ENCODE measurements around the gene RFLNA.
A peak's percentile ranks its signal among the peaks of the same experiment; 100 is the strongest.

Gene RFLNA

DNA sequence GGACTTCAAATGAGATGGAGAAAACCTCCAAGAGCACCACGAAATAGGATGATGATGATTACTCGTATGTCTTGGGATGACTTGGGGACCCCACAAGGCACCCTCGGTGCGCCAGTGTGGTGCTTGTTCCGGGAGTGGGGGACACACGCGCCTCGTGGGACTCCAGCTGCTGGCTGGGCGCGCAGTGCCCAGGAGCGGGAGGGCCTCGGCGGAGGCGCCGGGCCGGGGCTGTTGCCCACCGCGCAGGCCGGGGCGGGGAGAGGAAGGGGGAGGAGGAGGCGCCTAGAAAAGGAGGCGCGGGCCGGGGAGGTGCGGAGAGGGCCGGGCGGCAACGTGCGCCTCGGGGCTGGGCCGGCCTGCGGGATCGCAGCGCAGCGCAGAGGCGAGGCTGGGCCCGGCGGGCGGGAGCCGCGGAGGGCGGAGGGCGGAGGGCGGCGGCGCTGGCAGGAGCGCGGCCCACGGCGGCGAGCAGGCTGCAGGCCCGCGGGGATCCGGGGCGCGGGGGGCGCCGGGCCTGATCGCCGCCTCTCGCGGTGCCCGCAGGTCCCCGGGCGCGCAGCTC, at the start of gene RFLNA:
Gene RFLNA, plus strand, starts transcription at position 314 of the 562 bp plus-strand sequence. CDS start 337 bp downstream, outside the sequence.
- no peak for DNase-seq (ENCODE audit: low read depth)

DNA sequence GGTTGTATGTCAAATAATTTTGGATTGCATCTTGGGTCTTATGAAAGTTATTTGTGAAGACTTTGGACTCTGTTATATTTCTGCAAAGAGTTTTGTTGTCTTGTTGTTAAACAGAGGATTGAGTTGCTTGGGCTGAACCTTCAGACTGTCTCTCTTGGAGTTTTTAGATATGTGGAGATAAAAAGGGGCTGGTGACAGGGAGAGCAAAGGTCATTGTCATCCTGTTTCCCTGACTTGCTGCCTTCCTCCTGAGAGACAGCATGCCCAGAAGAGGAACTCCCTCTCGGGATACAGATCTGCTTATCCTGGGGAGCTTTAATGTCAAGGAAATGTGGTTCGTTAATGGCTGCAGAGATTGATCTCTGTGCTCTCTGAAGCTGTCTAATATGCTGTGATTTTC, 47.6 kb upstream of the RFLNA start:
- DNase-seq (ENCODE audit: low read depth) = no peak

DNA sequence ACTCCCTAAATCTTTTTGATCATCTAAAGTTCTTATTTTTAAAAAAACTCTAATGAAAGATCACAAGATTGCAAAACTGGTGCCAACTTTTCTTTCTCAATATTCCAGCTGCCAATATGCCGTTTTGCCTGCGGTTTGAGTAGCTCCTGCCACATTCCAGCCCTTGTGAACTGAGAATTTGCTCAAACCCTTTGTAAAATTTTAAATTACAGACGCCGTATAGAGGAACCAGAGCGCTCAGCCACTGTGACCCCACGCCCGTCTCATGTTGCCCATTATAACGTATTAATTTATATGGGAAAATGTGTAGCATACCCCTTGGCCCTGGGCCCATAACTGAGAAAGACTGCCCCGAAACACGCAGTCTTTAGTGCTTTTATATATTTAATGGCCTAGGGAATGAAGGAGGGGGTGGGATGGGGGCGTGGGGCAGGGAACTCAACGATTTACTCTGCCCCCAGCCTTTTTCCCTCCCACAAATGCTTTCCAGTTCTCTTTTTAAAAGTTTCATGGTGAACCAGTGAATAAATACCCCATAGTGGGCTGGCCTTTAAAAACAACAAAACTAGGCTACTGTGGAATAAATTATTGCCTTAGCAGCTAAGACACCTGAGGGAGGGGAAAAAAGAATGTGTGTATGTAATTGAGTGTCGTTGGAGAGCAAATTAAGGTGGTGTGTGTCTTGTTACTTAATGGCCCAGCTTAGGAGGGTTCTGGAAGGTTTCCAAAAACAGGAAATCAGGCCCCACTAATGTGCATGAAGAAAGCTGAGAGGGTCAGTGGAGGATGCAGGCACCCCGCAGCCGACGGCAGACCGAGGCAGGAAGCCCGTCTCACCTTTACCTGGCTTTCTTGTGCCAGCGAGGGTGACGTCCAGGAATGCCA, 45.7 kb upstream of the RFLNA start:
- DNase-seq (ENCODE audit: low read depth) = peak; percentile 33

DNA sequence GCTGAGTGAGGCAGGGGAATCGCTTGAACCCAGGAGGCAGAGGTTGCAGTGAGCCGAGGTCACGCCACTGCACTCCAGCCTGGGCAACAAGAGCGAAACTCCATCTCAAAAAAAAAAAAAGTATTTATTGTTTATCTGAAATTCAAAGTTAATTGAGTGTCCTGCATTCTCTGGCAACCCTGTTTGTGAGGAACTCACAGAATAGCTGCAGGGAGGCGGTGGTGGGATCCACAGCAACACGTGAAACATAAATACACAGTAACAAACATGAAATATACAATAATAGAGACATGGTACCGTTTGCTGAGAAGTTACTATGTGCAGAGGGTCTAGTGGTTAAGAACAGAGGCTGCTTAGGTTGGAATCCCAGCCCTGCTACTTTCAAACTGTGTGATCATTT, 43.7 kb upstream of the RFLNA start:
- DNase-seq (ENCODE audit: low read depth) = no peak

DNA sequence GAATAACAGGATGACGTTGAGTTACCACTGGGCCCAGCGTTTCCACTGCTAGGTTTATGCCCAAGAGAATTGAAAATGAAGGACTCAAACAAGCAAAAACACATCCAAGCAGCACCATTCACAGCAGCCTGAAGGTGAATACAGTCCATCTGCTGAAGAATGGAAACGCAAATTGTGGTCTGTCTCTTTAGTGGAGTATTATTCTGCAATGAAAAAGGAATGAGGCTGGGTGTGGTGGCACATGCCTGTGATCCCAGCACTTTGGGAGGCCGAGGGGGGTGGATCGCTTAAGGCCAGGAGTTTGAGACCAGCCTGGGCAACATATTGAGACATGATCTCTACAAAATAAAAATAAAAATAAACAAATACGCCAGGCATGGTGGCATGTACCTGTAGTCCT, 41.9 kb upstream of the RFLNA start:
- DNase-seq (ENCODE audit: low read depth) = no peak

DNA sequence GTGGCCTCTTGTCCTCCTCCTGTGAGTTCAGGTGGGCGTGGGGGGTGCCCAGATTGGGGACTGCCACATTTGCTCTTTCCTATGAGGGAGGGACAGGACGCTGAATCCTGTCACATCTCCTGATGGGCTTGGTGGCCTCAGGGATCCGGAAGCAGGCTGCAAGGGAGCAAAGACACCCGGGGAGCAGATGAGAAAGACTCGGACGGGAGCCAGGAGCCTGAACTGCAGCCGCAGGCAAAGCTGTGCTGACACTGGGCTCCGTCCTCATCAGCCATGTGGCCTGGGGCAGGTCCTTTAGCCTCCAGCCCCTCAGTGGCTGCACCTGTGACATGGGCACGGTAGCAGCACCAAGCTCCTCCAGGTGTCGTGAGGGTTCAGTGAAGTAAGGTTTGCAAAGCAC, 40.8 kb upstream of the RFLNA start:
- no peak for DNase-seq (ENCODE audit: low read depth)

DNA sequence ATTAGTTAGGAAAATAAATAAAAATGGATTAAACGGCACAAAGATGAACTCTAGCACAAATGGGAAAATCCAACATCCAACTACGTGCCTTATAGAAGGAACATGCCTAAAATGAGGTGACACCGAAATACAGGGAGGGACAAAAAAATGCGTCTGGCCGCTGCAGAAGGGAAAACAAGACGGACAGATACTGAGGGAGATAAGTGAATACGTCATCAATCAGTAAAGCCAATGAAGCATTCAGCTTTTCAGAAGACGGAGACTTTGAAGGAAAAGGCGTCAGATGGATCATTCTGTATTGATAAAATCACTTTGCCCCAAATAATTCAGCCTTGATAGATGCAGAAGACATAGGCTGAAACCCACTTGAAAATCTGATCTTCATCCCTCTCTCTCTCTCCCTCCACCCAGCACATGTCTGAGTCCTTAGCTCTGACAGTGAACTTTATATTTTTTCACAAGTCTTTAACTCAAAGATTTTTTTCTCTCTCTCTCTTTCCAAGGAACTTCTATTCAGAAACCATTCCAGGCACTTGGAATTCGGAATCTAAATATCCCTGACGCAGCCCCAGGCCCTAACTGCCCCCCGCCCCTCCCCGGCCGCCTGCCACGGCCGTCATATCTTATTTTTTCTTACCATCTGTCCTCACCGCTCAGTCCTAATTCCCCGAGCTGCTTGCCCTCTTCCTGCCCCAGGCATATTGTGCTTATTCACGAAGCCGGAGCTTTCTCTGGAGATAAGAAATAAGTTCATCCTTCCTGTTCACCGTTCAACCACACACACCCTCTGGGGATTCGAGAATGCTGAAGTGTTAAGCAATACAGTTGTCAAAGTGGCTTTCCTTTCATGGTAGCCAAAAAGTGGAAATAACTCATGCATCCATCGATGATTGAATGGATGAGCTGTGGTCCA, 35.5 kb upstream of the RFLNA start:
- no peak for DNase-seq (ENCODE audit: low read depth)

- no peak for DNase-seq (ENCODE audit: low read depth)
Observed at GRCh38 chr12:124261885-124262284, 33.0 kb upstream of the RFLNA start.

GRCh38 chr12:124264089-124264795, 30.7 kb upstream of the RFLNA start:
- no peak for DNase-seq (ENCODE audit: low read depth)

DNA sequence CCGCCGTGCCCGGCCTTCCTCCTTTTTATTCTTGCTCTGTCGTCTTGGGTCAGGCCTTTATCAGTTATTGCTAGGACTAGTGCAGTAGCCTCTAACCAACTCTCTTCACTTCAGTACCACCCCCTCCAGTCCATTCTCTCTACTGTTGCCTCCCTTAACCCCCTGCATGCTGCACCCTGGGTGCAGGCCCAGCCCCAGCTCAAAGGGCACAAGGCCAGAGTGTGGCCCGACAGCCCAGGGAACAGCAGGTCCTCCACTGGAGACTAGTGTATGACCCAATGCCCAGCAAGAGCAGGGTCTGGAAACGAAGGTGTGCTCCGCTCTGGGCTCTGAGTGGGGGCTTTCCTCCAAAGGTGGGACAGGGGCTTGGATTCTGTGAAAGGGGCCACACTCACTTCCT, 30.0 kb upstream of the RFLNA start:
- DNase-seq (ENCODE audit: low read depth) = no peak

GRCh38 chr12:124267205-124267778, 27.6 kb upstream of the RFLNA start:
- no peak for DNase-seq (ENCODE audit: low read depth)

GRCh38 chr12:124270671-124271070, 24.2 kb upstream of the RFLNA start:
- no peak for DNase-seq (ENCODE audit: low read depth)

DNA sequence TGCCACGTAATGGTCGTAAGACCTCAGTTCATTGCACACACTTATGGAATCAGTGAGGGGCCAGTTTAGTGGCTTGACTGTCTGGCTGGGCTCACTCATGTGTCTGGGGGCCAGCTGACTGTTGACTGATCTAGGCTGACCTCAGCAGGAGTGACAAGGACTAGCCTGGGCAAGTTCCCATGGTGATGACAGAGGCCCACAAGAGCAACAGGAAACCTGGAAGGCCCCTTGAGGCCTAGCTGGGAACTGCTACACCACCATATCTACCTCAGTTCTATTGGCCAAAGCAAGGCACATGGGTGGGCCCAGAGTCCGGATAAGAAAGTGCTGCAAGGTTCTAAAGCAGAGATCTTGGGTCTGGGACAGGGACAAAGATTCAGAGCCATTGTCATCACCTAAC, 21.3 kb upstream of the RFLNA start:
- DNase-seq (ENCODE audit: low read depth) = no peak

GRCh38 chr12:124276337-124276736, 18.6 kb upstream of the RFLNA start:
- DNase-seq (ENCODE audit: low read depth) = no peak

GRCh38 chr12:124277394-124278241, 17.3 kb upstream of the RFLNA start:
- no peak for DNase-seq (ENCODE audit: low read depth)

- DNase-seq (ENCODE audit: low read depth) = no peak
Observed at GRCh38 chr12:124278389-124279101, 16.3 kb upstream of the RFLNA start.

DNA sequence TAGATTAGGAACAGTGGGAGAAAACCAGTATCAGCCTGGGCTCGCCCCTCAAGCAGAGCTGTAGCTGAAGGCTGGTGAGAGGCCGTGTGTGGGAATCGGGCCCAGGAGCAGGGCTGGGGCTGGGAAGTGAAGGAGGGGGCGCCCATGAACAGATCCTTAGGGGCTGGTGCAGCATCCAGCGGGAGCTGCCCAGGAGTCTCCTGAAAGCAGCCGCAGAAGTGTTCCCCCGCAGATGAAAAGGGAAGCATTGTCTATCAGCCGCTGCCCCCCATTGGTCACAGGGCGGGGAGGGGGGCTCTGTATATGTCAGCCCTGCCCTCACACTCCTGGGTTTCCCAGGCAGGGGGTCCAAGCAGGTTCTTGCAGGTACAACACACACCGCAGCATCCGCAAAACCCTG, 15.6 kb upstream of the RFLNA start:
- DNase-seq (ENCODE audit: low read depth) = no peak

DNA sequence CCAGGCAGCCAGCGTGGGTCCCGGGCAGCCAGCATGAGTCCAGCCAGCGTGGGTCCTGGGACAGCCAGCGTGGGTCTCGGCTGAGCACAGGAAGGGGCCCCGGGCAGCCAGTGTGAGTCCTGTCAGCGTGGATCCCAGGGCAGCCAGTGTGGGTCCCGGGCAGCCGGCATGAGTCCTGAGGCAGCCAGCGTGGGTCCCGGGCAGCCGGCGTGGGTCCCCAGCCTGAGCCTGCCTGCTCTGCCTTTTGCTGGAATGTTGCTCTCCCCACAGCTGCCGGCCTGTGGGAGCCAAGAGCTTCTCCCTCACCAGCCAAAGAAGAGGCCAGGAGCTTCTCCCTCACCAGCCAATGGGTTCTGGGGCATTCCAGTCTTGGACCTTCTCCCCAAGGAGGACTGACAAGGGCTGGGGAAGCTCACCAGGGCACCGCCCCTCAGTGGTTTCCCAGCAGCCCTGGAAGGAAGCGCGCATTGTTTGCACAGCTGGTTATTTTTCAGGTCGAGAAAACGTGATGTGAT, 15.0 kb upstream of the RFLNA start:
- no peak for DNase-seq (ENCODE audit: low read depth)

DNA sequence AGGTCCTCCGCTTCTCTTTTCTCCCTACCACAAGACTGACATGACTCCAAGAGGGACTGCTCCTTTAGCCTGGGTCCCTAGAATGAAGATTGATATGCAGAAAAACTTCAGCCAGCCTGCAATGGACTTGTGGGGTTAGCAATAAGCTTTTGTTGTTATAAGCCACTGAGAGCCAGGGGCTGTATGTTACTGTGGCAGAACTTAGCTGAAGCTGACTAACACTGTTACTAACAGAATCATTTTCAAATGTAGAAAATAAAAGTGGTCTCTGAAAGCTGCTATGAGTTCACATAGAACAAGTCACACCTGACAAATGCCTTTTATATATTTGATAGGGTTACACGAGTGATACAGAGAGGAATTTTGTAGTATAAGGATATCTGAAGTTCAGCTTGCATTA, 13.6 kb upstream of the RFLNA start:
- DNase-seq (ENCODE audit: low read depth) = no peak

DNA sequence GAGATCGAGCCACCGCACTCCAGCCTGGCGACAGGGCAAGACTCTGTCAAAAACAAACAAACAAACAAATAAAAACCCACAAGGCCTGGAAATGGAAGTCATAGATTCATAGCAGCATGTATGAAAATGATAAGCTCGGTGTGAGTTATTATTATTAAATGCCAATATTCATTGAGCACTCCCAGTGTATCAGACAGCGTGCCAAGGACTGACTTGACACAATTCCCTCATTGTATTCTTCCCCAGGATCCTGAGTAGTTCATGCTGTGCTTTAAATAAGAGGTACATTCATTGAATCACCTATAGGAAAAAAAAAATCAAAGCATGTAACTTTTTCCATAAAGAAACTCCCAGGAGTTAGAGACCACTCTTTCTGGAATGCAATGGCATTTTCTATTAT, 12.6 kb upstream of the RFLNA start:
- no peak for DNase-seq (ENCODE audit: low read depth)
